SK-N-SH treated with all-trans-retinoic acid at 6 μM for 48 hours (cell line): ENCODE data around the gene SCG3.

ENCODE experiments used
- ATAC-seq: fragments of 200-7000 bp; cut with Tn5 transposase; 3 replicates; pipeline ENCODE4 v1.9.1; 2020; ENCODE audit warnings: mild to moderate bottlenecking, moderate library complexity
- ARNTL ChIP-seq: fragments of 450-650 bp; formaldehyde crosslinking; IDR thresholded peaks from 2 replicates; pipeline ENCODE4 v1.5.0; 2020; ENCODE audit warnings: low read depth, mild to moderate bottlenecking, moderate library complexity, borderline replicate concordance
- CREB5 ChIP-seq: fragments of 250-450 bp; sonication (Bioruptor Pico); IDR thresholded peaks from 2 replicates; pipeline ENCODE4 v1.5.1; 2020; ENCODE audit warnings: low read depth, mild to moderate bottlenecking, moderate library complexity
- CSDC2 ChIP-seq: fragments of 250-450 bp; sonication (Bioruptor Pico); IDR thresholded peaks from 2 replicates; pipeline ENCODE4 v1.5.0; 2020; ENCODE audit warnings: mild to moderate bottlenecking, moderate library complexity
- CSRNP3 ChIP-seq: fragments of 250-450 bp; sonication (Bioruptor Pico); IDR thresholded peaks from 2 replicates; pipeline ENCODE4 v1.5.1; 2021; ENCODE audit warnings: mild to moderate bottlenecking, moderate library complexity
- ESRRG ChIP-seq: fragments of 250-450 bp; sonication (Bioruptor Pico); IDR thresholded peaks from 2 replicates; pipeline ENCODE4 v1.6.1; 2021; ENCODE audit warnings: mild to moderate bottlenecking
- GLIS3 ChIP-seq: fragments of 250-450 bp; sonication (Bioruptor Pico); IDR thresholded peaks from 2 replicates; pipeline ENCODE4 v1.5.0; 2020; ENCODE audit warnings: mild to moderate bottlenecking, moderate library complexity
- ISL1 ChIP-seq: fragments of 250-450 bp; sonication (Bioruptor Pico); IDR thresholded peaks from 2 replicates; pipeline ENCODE4 v2.1.2; 2022; ENCODE audit warnings: mild to moderate bottlenecking, moderate library complexity
- OSR1 ChIP-seq: fragments of 250-450 bp; sonication (Bioruptor Pico); IDR thresholded peaks from 2 replicates; pipeline ENCODE4 v1.8.0; 2022; ENCODE audit warnings: moderate library complexity, mild to moderate bottlenecking, inconsistent platforms
- PATZ1 ChIP-seq: fragments of 250-450 bp; sonication (Bioruptor Pico); IDR thresholded peaks from 2 replicates; pipeline ENCODE4 v1.8.0; 2020; ENCODE audit warnings: mild to moderate bottlenecking, moderate library complexity, borderline replicate concordance
- POU6F1 ChIP-seq: fragments of 250-450 bp; sonication (Bioruptor Pico); IDR thresholded peaks from 2 replicates; pipeline ENCODE4 v1.8.0; 2021; ENCODE audit warnings: low read depth, mild to moderate bottlenecking, moderate library complexity, borderline replicate concordance
- PPARA ChIP-seq: fragments of 250-450 bp; sonication (Bioruptor Pico); IDR thresholded peaks from 2 replicates; pipeline ENCODE4 v1.5.0; 2020; ENCODE audit warnings: mild to moderate bottlenecking, borderline replicate concordance
- SNAI2 ChIP-seq: fragments of 250-450 bp; sonication (Bioruptor Pico); IDR thresholded peaks from 2 replicates; pipeline ENCODE4 v1.5.0; 2020; ENCODE audit warnings: mild to moderate bottlenecking, moderate library complexity
- TCF4 ChIP-seq: fragments of 250-450 bp; sonication (Bioruptor Pico); IDR thresholded peaks from 2 replicates; pipeline ENCODE4 v1.8.0; 2021; ENCODE audit warnings: mild to moderate bottlenecking, moderate library complexity, borderline replicate concordance
- TSHZ2 ChIP-seq: fragments of 250-450 bp; sonication (Bioruptor Pico); IDR thresholded peaks from 2 replicates; pipeline ENCODE4 v1.5.0; 2020; ENCODE audit warnings: mild to moderate bottlenecking, moderate library complexity
- ZC3H10 ChIP-seq: fragments of 250-450 bp; sonication (Bioruptor Pico); IDR thresholded peaks from 2 replicates; pipeline ENCODE4 v1.5.1; 2021; ENCODE audit warnings: mild to moderate bottlenecking, moderate library complexity
- ZFP3 ChIP-seq: fragments of 250-450 bp; sonication (Bioruptor Pico); IDR thresholded peaks from 2 replicates; pipeline ENCODE4 v1.5.0; 2020; ENCODE audit warnings: mild to moderate bottlenecking, moderate library complexity
- ZFP30 ChIP-seq: fragments of 450-650 bp; formaldehyde crosslinking; IDR thresholded peaks from 2 replicates; pipeline ENCODE4 v1.5.0; 2022; ENCODE audit warnings: mild to moderate bottlenecking, moderate library complexity
- ZNF565 ChIP-seq: fragments of 450-650 bp; formaldehyde crosslinking; conservative IDR thresholded peaks from 2 replicates; pipeline ENCODE4 v1.5.0; 2020; ENCODE audit warnings: low read depth, mild to moderate bottlenecking, moderate library complexity
- ZNF70 ChIP-seq: fragments of 450-650 bp; formaldehyde crosslinking; IDR thresholded peaks from 2 replicates; pipeline ENCODE4 v1.5.0; 2020; ENCODE audit warnings: mild to moderate bottlenecking, moderate library complexity
- ZNF8 ChIP-seq: fragments of 450-650 bp; formaldehyde crosslinking; IDR thresholded peaks from 2 replicates; pipeline ENCODE4 v1.5.0; 2020; ENCODE audit warnings: mild to moderate bottlenecking, moderate library complexity

SCG3 gene

GRCh38 chr15:51750792-51751696 is 69.7 kb downstream of the SCG3 start, which contains the start of gene TMOD2:
Gene TMOD2, plus strand, starts transcription at chr15:51751597. Its CDS starts 14,845 bp downstream, at chr15:51766442.
- no peak for TF ChIP-seq ZFP30
- no peak for TF ChIP-seq SNAI2 (CRISPR knock-in tag)
- no peak for TF ChIP-seq CSDC2
- TF ChIP-seq ISL1 (CRISPR knock-in tag), result no peak
- no peak for TF ChIP-seq CREB5 (CRISPR knock-in tag)
- no peak for TF ChIP-seq ZNF565 (CRISPR knock-in tag)
- no peak for TF ChIP-seq GLIS3 (CRISPR knock-in tag)
- peak; percentile 93 for ATAC-seq

GRCh38 chr15:51751697-51752683 is 70.7 kb downstream of the SCG3 start:
- TF ChIP-seq ARNTL (CRISPR knock-in tag) (no peak), ZC3H10 (CRISPR knock-in tag) (no peak), PPARA (CRISPR knock-in tag) (no peak), ISL1 (CRISPR knock-in tag) (no peak), ZNF8 (CRISPR knock-in tag) (no peak), CSDC2 (no peak), ZFP3 (CRISPR knock-in tag) (no peak), OSR1 (CRISPR knock-in tag) (no peak), TSHZ2 (CRISPR knock-in tag) (no peak), ZNF565 (CRISPR knock-in tag) (no peak), GLIS3 (CRISPR knock-in tag) (no peak), POU6F1 (CRISPR knock-in tag) (no peak), ESRRG (no peak), SNAI2 (CRISPR knock-in tag) (no peak), TCF4 (no peak), ZNF70 (no peak)
- TF ChIP-seq, all 23 proteins: peak for 0

GRCh38 chr15:51752888-51753287 is 71.6 kb downstream of the SCG3 start:
- ATAC-seq, result no peak
- no peak for TF ChIP-seq ZC3H10 (CRISPR knock-in tag)
- no peak for TF ChIP-seq CREB5 (CRISPR knock-in tag)
- no peak for TF ChIP-seq PATZ1 (CRISPR knock-in tag)
- TF ChIP-seq ARNTL (CRISPR knock-in tag), result no peak
- no peak for TF ChIP-seq TCF4
- TF ChIP-seq CSRNP3 (CRISPR knock-in tag), result no peak
- TF ChIP-seq ZFP30, result no peak
- TF ChIP-seq ESRRG, result no peak
- TF ChIP-seq OSR1 (CRISPR knock-in tag), result no peak
- TF ChIP-seq ZNF8 (CRISPR knock-in tag), result no peak
- TF ChIP-seq ZNF565 (CRISPR knock-in tag), result no peak
- no peak for TF ChIP-seq TSHZ2 (CRISPR knock-in tag)
- no peak for TF ChIP-seq ZNF70

More at GRCh38 chr15:51751697-51752683, 70.7 kb downstream of the SCG3 start:
- ATAC-seq, result peak; percentile 84
